SKM-1 treated with dmso at 0.1 percent for 144 hours (cell line): ENCODE data around the gene CRELD1.
"Not testable (repeated sequence)": the region's sequence is repeated elsewhere in the genome, so short reads cannot be mapped to it uniquely, and the experiment has no call there.

ENCODE experiments used
- DNase-seq: peaks from one replicate; lab custom pipeline; 2025; ENCODE audit not compliant: unreplicated experiment; lab: John Stamatoyannopoulos, UW

The CRELD1 gene

DNA sequence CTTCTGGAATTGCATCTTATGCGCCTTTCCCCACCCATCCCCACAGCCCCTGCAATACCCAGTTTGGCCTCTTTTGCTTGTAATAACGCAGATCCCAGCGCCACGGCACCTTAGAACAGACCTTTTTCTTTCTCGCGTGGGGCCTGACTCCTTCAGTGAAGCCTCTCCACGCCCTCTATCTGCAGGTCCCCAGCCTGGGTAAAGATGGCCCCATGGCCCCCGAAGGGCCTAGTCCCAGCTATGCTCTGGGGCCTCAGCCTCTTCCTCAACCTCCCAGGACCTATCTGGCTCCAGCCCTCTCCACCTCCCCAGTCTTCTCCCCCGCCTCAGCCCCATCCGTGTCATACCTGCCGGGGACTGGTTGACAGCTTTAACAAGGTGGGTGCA lies 594 bp downstream of the CRELD1 start:
- no peak for DNase-seq

DNA sequence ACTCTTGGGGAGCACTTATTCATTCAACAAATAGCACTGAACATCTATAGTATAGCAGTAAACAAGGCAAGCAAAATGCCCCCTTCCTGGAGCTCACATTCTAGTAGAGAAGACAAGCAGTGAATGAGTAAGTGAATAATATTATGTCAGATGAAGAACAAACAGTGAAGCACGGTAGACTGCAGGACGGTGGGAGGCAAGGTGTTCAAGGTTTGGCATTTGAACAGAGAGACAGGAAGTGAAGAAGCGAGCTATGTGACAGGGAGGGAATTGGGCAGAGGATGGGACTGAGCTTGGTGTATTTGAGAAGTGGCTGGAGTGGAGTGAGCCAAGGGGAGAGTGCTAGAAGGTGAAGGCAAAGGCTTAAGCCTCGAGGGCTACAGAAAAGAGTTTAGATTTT lies 1.4 kb downstream of the CRELD1 start:
- DNase-seq = no peak

DNA sequence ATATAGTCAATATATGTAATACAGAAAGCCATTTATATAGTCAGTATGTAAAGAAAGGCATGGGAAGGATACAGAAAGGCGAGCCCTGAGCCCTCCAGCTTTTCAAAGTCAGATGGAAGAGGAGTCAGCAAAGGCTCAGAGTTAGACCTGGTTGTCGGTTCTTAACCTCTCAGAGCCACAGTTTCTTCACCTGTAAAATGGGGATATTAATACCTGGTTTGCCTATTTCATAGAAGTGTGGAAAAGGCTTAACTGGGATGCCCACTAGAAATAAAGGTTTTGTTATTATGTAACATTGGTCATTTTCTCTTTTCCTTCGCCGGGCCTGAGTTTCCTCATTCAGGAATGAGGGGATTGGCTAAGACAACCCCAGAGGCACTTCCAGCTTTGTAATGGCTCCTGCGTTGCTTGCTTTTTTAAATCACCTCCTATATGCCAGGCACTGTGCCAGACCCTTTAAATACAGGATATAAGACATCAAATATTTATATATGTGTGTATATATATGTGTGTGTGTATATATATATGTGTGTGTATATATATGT lies 2.4 kb downstream of the CRELD1 start:
- DNase-seq = no peak

DNA sequence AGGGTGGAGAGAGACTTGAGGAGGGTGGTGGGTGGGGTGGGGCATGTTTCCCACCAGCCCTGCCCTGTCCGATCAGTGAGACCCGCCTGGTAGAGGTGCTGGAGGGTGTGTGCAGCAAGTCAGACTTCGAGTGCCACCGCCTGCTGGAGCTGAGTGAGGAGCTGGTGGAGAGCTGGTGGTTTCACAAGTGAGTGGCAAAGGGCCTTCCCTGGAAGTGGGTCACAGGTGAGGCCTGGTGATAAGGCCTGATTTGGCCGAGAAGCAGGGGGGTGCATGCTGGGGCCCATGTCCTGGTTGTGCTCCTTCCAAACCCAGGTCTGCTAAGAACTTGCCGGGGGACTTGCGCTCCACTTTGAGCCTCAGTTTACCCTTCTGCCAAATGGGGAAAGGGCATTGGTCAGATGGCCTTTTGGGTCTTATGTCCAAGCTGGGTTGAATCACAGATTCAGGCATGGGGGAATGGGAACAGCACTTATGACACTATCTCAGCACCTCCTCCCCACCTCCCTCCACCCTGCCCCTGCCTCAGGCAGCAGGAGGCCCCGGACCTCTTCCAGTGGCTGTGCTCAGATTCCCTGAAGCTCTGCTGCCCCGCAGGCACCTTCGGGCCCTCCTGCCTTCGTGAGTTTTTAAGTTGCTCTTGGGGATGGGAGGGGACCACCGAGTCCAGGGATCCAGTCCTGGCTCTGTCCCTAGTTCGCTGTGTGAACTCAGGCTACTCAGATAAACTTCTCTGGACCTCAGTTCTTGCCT lies 4.0 kb downstream of the CRELD1 start:
- no peak for DNase-seq

DNA sequence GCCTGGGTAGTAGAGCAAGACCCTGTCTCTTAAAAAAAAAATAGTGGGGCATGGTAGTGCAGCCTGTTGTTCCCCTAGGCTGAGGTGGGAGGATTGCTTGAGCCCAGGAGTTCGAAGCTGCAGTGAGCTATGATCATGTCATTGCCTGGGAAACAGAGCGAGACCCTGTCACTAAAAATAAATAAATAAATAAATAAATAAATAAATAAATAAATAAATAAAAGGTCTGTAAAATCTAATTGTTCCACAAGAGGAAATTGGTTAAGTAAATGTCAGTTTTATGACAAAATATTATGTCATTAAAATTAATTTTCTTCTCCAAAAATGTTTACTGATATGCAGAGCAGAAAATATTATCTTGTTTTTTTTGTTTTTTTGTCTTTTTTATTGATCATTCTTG lies 5.3 kb downstream of the CRELD1 start:
- DNase-seq = no peak

DNA sequence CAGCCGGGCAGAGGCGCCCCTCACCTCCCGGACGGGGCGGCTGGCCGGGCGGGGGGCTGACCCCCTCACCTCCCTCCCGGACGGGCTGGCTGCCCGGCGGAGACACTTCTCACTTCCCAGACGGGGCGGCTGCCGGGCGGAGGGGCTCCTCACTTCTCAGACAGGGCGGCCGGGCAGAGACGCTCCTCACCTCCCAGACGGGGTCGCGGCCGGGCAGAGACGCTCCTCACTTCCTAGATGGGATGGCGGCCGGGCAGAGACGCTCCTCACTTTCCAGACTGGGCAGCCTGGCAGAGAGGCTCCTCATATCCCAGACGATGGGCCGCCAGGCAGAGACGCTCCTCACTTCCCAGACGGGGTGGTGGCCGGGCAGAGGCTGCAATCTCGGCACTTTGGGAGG lies 6.3 kb downstream of the CRELD1 start:
- not testable (repeated sequence) for DNase-seq

DNA sequence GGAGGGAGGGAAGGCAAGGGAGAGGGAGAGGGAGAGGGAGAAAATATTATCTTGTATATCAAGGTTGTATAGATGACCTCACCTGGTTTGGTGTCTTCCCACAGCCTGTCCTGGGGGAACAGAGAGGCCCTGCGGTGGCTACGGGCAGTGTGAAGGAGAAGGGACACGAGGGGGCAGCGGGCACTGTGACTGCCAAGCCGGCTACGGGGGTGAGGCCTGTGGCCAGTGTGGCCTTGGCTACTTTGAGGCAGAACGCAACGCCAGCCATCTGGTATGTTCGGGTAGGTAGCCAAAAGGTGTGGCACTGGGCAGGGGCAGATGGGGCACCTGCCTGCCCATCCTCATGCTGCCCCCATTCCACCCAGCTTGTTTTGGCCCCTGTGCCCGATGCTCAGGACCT lies 7.1 kb downstream of the CRELD1 start:
- DNase-seq = no peak

DNA sequence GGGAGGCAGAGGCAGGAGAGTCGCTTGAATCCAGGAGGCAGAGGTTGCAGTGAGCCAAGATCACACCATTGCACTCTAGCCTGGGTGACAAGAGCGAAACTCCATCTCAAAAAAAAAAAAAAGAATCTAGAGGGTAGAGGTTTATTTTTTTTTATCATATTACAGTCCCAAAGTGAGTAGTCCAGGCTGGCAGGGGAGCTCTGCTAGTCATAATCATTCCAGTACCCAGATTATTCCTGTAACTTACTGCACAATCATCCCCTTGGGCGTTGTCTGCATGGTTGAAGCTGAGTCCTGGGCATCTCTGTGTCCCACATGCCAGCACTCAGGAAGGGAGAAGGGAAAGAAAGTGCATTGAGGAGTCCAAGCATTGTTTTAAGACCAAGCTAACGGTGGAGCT lies 8.5 kb downstream of the CRELD1 start:
- no peak for DNase-seq

DNA sequence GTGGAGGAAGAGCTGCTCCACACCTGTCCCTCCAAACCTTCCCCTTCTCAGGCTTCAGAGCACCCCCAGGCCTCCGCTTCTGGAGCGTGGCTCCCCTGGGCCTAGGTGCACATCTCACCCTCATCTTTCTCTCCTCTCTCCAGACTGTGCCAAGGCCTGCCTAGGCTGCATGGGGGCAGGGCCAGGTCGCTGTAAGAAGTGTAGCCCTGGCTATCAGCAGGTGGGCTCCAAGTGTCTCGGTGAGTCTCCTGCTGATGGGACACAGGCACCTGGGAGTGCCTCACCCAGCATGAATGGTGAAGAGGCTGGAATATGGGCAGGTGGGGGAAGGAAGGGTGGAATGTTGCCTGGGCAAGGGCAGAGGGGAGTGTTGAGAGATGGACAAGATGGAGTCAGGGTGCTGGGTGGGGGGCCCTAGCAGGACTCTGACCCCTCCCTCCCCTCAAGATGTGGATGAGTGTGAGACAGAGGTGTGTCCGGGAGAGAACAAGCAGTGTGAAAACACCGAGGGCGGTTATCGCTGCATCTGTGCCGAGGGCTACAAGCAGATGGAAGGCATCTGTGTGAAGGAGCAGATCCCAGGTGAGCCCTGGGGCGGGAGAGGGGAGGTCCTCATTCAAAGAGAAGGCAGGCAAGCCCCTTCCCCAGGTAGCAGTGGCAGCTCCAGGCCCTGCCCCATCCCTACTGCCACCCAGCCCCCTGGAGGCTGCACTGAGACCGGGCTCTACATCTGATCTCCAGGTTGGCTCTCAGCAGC lies 9.5 kb downstream of the CRELD1 start:
- DNase-seq = no peak

DNA sequence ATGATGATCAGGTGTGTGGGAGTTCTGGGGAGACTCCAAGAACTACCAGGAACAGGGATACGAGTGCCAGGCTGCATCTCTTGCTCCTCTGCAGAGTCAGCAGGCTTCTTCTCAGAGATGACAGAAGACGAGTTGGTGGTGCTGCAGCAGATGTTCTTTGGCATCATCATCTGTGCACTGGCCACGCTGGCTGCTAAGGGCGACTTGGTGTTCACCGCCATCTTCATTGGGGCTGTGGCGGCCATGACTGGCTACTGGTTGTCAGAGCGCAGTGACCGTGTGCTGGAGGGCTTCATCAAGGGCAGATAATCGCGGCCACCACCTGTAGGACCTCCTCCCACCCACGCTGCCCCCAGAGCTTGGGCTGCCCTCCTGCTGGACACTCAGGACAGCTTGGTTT lies 10.6 kb downstream of the CRELD1 start:
- no peak for DNase-seq

DNA sequence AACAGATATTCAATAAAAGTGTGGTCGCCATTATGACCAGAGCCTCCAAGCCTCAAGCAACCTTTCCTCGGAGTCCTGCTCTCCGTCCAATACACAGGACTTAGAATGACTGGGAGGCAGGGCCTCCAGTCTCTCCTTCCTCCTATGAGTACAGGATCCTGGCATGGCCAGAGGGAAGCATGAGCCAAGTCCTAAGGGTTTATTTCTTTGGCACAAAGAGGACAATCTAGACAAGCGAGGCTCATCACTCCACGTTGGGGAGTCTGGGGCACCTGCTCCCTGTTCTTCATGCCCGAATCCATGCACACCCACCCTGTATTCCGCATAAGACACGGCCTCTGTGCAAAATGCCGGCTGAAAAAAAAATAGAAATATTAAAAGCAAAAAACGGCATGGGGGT lies 11.7 kb downstream of the CRELD1 start:
- no peak for DNase-seq

DNA sequence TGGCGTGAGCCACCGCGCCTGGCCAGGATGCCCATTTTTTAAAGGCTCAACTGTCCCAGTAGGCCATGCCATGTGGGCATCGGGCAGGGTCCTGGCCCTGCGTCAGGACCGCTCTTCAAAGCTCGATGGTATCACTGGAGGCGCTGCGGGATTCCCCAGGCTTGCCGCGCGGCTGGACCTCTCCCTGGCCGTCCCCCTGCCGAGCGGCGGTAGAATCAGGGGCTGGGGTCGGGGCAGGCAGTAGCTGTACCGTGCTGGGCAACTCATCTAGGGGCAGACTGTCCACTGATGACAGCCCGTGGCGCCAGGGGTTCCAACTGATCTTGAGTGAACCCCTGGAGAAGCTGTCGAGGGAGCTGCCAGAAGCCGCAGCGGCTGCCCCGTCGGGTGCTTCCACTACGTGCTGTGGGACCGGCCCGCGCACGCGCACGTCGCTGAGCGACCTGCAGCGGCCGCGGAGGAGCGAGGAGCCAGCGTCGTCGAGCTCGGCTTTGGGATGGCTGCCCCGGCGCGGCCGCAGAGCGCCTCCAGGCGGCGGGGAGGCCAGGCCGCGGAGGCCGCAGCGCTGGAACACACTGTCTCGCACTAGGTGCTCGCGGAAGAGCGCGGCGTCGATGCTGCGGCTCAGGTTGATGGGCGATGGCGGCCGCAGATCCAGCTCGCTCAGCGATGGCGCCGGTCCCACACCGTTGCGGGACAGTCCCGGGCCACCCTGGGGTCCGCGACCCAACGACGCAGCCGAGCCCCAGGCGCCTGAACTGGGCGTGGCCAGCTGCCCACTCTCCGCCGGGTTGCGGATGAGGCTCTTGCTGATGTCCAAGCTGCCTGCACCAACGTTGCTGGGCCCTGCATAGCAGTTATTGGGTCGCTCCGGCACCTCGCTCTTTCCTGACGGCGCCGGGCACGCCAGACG lies 12.7 kb downstream of the CRELD1 start:
- no peak for DNase-seq

DNA sequence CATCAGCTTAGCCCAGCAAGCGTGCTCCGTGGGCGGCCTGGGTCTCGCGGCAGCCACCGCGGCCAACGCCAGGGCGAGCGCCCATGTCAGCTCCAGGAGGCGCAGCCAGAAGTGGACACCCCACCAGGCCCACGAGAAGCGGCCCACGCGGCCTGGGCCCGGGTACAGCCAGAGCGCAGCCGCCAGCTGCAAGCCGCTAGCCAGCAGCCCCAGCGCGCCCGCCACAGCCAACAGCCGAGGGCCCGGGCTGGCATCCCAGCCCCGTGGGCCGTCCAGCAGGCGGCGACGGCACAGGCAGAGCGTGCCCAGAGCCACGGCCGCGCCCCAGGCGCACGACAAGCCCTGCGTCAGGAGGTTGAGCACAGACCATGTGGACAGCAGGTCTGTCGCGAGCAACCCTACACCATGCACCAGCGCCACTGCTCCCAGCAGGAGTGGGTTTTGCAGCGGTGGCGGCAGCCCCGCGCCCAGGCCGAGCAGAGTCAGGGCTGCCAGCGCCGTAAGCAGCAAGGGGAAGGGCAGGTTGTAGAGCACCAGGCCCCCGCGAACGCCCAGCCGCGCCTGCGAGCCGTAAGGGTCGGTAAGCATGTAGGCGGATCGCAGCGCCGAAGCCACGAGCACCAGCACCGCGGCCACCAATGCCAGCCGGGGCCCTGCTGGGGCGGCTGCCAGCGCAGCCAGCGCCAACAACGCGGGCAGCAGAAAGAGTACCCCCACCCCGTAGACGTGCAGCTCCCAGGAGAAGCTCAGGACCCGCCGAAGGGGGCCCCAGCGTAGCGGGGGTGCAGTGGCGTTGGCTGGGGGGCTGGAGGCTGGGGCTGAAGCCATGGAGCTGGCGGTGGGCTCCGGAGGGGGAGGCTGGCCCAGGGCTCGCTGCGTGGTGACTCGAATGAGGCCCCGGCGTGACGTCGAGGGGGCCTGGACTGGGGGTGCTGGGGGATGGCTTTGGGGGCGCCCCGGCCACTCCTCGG lies 13.7 kb downstream of the CRELD1 start:
- no peak for DNase-seq

DNA sequence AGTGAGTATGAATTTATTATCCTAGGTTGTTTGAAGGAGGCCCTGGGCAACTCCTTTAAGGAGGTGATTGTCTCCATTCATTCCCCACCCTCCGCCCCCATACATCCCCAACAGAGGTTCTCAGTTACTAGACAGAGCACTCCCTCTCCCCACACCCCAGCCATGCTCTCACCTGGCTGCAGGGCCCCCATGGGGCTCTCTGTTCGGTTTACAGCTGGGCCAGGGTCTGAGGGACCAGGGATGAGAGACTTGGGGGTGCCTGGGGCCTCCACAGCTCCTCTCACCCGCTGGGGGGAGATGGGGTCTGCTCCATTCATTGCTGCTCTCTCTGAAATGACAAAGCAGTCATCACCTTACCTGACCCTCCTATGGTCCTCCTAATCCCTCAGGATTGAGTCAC lies 15.0 kb downstream of the CRELD1 start:
- DNase-seq = no peak

DNA sequence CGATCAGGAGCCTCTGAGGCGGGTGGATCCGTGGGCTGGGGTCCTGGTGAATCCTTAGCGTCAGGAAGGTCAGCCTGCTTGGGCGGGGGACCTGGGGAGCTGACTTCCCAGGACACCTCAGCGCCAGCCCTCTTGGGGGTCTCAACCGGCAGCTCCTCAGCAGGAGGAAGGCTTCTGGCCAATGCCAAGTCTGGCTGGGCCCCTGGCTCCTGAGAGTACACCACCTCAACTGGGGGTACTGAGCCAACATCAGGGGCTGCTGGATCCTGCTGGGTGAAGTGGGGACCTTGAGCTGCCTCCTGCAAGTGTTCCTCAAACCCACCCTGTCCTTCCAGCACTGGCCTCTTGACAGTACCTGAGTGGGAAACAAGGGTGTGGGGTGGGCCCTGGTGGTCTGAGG lies 15.5 kb downstream of the CRELD1 start:
- DNase-seq = no peak

DNA sequence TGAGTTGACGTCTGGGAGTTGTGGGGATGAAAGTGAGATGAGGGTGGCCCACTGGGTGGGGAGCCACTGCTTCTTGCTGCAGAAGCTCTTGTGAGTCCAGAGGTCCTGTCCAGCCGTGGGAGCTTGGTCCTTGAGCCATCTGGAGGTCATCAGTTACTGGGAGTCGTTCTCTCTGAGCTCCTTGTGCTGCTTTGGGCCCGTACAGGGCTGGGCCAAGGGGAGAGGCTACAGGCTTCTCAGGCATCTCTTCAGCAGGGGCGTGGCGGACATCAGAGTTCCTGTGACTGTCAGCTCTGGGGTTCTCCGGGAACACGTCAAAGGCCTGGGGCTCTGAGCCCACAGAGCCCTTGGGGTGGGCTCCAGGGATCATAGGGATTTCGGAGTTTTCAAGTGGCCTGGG lies 16.0 kb downstream of the CRELD1 start:
- no peak for DNase-seq

DNA sequence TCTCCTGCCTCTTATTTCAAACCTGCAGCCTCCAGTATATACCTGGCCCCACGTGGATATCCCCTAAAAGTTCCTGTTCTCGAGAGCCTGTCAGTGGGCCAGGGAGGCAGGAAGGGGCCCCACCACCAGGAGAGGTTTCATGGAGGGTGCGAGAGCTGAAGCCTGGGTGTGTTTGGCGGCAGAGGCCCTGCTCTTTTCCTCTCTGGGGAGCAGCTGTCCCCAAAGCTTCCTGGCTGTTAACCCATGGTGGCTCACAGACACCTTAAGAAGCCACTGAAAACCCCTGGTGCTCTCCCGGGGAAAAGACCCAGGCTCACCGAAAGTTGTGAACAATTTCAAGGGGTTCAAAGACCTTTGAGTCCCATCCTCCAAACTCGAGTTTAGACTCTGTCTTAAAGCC lies 17.5 kb downstream of the CRELD1 start:
- DNase-seq = no peak

DNA sequence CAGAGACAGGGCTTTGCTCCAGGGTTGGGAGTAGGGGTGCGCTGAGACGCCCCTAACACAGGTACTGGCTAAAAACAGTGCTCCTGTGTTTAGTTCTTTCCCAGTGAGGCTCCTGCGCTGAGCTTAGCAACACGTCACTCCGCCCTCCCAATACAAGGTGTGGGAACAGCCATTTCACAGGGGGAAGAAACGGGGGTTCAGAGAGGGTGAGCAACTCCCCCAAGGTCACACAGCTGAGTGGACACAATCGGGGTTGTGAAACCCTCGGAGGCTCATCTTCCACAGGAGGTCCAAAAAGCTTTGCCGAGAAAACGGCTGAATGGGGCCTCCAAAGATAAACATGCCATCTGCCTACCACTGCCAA lies 17.9 kb downstream of the CRELD1 start:
- no peak for DNase-seq

DNA sequence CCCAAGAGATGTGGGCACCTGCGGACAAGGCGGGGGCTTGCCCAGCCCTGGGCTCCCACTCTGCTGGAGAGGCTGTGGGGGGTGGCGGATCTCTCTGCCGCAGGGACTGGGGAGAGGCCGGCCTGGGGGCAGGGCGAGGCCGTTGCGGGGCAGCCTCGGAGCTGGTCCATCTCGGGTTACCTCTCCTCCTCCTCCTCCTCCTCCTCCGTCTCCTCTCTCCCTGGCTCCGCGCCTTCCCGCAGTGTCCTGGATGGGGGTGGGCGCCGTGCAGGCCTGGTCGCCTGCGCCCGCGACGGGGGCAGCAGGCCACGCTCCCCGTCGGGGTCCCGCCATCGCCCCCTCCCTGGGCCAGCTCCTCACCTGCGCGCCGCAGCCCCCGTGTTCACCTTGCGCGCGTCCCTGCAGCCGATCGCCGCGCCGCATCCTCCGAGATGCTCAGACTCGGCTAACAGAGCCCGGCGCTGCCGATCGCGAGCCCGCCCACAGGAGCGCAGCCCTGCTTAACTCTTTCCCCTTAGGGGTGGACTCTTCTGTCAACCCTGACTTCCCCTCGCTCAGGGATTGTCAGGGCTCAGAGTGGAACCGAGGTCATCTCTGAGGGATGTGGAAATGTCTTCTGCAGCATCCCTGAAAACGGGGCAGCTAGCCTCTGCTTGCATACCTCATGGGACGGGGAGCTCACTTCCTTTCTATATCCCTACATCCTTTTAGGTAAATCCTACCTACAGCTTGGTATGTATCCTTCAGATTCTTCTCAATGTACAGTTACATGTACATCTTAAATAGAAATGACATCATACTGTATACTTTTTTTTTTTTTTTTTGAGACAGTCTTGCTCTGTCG lies 18.6 kb downstream of the CRELD1 start, which contains the start of gene PRRT3:
Gene PRRT3, minus strand, starts transcription at position 447 of the 844 bp plus-strand sequence. CDS start 2,293 bp downstream, outside the sequence.
- DNase-seq = no peak
